ENCODE data around the gene PGBD5.

The PGBD5 gene

DNA sequence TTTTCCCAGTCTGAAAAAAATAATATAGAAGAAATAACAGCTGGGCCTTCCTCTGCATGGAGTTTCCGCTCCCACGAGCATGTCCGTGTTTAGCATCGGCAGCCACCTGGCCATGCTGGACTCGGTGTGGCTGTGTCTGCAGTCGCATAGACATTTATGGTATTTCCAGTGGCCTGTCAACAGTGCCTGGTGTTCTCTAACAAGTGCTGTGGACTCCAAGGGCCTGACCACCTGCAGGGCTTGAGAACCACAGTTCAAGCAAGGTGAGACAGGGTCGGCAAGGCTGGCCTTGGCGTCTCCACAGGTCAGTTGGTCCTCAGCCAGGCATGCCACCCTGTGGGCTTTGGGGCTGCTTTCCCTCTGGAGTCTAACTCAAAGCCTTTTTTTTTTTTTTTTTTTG is 124.8 kb downstream of the PGBD5 start:
- DNase-seq (ENCODE audit: low read depth, low spot score), result no peak
- CTCF ChIA-PET, result interaction anchor here (1.5 to 2.8 kb wide), 2 partner anchors 13 to 585 kb away, joined by 4 to 6 read pairs; no protein-coding TSS in a partner anchor
- POLR2A ChIA-PET, result no interaction called here
- TF ChIP-seq, protein P1, sequence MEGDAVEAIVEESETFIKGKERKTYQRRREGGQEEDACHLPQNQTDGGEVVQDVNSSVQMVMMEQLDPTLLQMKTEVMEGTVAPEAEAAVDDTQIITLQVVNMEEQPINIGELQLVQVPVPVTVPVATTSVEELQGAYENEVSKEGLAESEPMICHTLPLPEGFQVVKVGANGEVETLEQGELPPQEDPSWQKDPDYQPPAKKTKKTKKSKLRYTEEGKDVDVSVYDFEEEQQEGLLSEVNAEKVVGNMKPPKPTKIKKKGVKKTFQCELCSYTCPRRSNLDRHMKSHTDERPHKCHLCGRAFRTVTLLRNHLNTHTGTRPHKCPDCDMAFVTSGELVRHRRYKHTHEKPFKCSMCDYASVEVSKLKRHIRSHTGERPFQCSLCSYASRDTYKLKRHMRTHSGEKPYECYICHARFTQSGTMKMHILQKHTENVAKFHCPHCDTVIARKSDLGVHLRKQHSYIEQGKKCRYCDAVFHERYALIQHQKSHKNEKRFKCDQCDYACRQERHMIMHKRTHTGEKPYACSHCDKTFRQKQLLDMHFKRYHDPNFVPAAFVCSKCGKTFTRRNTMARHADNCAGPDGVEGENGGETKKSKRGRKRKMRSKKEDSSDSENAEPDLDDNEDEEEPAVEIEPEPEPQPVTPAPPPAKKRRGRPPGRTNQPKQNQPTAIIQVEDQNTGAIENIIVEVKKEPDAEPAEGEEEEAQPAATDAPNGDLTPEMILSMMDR (IDR thresholded peaks at IDR 0.05; ENCODE audit: insufficient read depth, low read length, missing control alignments), result no peak
- no peak overlapping the region for H3K4me3 ChIP-seq (ENCODE audit: low read depth, low read length)

DNA sequence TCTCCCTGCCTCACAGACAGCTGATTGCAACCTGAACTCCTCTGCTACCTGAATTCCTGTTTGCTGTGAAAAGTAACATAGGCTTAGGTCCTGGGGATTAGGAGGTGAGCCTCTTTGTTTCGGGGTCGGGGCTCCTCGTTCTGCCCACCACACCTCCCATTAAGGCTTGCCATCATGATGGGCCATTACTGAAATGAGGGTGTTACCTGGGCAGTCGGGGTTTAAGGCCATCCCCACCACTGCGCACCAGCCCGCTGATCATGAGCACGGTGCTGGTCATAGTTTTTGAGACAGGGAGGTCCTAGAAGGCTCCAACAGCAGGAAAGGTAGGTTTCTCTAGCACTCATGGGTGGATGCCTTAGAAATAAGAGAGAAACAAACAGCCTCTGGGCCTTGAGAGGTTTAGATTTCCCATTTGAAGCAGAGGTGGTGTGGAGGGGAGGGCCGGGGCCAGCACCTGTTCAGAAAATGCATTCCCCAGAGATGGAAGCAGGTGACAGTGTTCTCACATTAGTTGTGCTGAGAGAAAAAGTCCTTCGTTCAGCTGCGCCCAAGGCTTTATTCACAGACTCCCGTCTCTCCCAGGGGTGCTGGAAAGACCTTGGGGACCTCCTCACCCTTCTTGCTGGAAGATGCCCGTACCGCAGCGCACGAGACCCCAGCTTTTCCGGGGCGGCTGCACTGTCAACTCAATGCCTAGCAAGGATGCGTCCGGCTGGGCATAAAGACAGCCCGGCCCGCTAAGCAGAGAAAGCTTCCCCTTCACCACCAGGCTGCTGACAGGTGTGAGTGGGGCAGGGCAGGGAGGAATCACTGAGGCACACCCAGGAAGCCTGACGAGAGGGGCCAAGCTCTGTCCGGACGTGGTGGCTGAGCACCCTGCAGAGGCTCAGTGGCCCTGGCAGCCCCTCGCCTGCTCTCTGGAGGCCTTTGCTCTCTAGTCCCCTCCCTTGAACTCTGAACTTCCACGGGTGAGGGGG is 125.5 kb downstream of the PGBD5 start:
- no peak for DNase-seq (ENCODE audit: low read depth, low spot score)
- H3K4me3 ChIP-seq (ENCODE audit: low read depth, low read length), result no peak overlapping the region
- CTCF ChIA-PET, result interaction anchor here (2.8 kb wide), 1 partner anchor 14 kb away, joined by 6 read pairs; no protein-coding TSS in a partner anchor
- POLR2A ChIA-PET, result no interaction called here
- TF ChIP-seq, protein P1 (IDR thresholded peaks at IDR 0.05; ENCODE audit: insufficient read depth, low read length, missing control alignments), result no peak

DNA sequence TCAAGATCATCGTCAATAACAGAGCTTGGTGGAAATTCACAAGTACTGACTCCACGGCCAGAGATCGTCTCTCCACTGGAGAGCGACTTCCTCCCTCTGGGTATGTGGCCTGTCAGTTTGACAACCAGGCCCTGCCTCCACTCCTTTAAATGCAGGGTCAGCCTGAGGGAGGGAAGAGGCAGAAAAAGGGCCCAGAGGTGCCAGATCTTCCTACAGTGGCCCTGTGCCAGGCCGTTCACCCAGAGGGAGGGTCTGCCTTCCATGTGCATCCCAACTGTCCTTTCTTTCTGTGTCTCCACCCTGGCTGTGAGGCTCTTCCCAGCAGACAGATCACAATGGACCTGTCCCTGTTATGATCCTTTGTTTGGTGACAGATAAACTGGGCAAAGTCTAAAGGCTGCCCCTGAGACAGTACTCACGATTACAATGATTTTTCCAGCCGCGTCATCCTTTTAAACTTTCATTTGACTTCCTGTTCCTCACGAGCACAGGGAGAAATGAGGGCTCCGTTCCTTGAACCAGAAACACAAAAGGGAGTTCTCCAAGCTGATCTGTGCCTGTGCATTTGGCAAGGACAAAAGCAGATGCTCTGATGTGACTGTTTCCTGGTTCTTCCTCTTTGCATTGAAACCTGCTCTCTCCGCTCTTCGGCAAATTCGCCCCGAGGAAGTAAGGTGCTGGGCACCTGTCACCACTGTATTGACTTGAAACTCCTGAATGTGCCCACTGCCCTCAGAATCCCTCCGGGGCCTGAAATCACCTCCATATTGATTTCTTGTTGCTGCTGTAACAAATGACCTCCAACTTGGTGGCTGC is 126.7 kb downstream of the PGBD5 start:
- no peak overlapping the region for H3K4me3 ChIP-seq (ENCODE audit: low read depth, low read length)
- DNase-seq (ENCODE audit: low read depth, low spot score), result no peak
- ChIA-PET POLR2A (no interaction called here), CTCF (no interaction called here)
- TF ChIP-seq, protein P1 (IDR thresholded peaks at IDR 0.05; ENCODE audit: insufficient read depth, low read length, missing control alignments), result no peak

DNA sequence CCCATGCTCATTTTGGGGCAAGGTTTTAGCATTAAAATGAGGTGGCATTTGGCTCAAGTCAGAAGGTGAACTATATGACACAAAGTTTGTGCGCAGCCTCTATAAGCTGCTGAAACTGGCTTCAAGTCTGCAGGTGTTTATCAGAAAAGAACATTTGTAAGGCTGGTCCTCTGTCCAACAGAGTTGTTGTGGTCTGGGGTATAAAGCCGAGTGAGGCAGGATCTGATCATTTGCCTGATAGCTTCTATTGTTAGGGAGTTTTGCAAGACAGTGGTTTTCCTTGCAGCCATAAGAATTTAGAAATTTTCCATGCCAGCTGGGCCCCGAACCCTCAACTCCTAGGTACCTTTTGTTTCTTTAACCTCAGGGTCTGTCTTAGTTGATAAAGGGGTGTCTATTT is 130.8 kb downstream of the PGBD5 start:
- ChIA-PET POLR2A (no interaction called here), CTCF (no interaction called here)
- TF ChIP-seq, protein P1 (IDR thresholded peaks at IDR 0.05; ENCODE audit: insufficient read depth, low read length, missing control alignments), result no peak
- H3K4me3 ChIP-seq (ENCODE audit: low read depth, low read length), result no peak overlapping the region
- DNase-seq (ENCODE audit: low read depth, low spot score), result no peak

DNA sequence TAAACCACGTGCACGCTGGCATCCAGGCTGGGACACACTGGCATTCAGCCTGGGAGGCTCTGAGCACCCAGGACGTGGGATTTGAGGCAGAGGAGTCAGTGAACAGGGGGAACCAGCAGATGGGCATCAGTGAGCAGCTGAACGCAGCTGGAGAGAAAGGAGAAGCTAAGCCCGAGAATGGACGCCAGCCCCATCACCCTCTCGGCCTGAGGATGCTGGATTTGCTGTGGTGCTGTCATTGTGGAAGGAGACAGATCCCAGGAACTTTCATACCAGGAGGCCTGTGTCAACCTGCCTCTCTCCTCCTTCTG is 132.8 kb downstream of the PGBD5 start:
- ChIA-PET POLR2A (no interaction called here), CTCF (interaction anchor here (1.2 kb wide), 1 partner anchor 632 kb away, joined by 4 read pairs; no protein-coding TSS in a partner anchor)
- DNase-seq (ENCODE audit: low read depth, low spot score), result no peak
- TF ChIP-seq, protein P1 (IDR thresholded peaks at IDR 0.05; ENCODE audit: insufficient read depth, low read length, missing control alignments), result no peak
- no peak overlapping the region for H3K4me3 ChIP-seq (ENCODE audit: low read depth, low read length)
